Liver (tissue), 9 donors: ENCODE data around the gene ZNF512. TPM values are rescaled to one million over a fixed set of nuclear protein-coding genes. Genes with fewer than 3 reads are reported as not detected.

Experiments
- DNase-seq: peaks from one replicate; pipeline ENCODE4 v3.0.0-alpha.2; 2017; ENCODE audit warnings: low spot score
- H3K27ac ChIP-seq, 2 donors: one replicate each; pipeline ENCODE4 v1.7.0; 2013; ENCODE audit warnings: inconsistent platforms in 2 of 2, low read length in 2 of 2, control low read depth in 1 of 2, low read depth in 1 of 2, mild to moderate bottlenecking in 1 of 2
- H3K27me3 ChIP-seq, 4 donors: one replicate each; pipeline versions ENCODE4 v1.6.1 to v1.7.0; 2013; ENCODE audit warnings: low read length in 3 of 4, inconsistent platforms in 1 of 4, mild to moderate bottlenecking in 1 of 4, moderate library complexity in 1 of 4; ENCODE audit not compliant: control insufficient read depth in 4 of 4, insufficient read depth in 4 of 4
- H3K36me3 ChIP-seq, 4 donors: one replicate each; pipeline versions ENCODE4 v1.6.1 to v1.7.0; 2013; ENCODE audit warnings: low read length in 3 of 4, mild to moderate bottlenecking in 3 of 4, low read depth in 1 of 4, moderate library complexity in 1 of 4; ENCODE audit not compliant: control insufficient read depth in 4 of 4, insufficient read depth in 3 of 4
- H3K4me1 ChIP-seq, 4 donors: one replicate each; pipeline versions ENCODE4 v1.6.1 to v1.7.0; 2013; ENCODE audit warnings: low read length in 3 of 4, mild to moderate bottlenecking in 3 of 4, moderate library complexity in 1 of 4; ENCODE audit not compliant: control insufficient read depth in 4 of 4, insufficient read depth in 4 of 4
- H3K4me3 ChIP-seq, 3 donors: one replicate each; pipeline versions ENCODE4 v1.6.1 to v1.7.0; 2013; ENCODE audit warnings: low read length in 3 of 3, control low read depth in 1 of 3, low read depth in 1 of 3, mild to moderate bottlenecking in 1 of 3
- H3K9ac ChIP-seq, 2 donors: one replicate each; pipeline ENCODE4 v1.7.0; 2013; ENCODE audit warnings: low read length in 2 of 2, mild to moderate bottlenecking in 2 of 2, moderate library complexity in 2 of 2, control low read depth in 1 of 2, low read depth in 1 of 2
- H3K9me3 ChIP-seq, 4 donors: one replicate each; pipeline versions ENCODE4 v1.6.1 to v1.7.0; 2013; ENCODE audit warnings: low read length in 3 of 4; ENCODE audit not compliant: control insufficient read depth in 4 of 4
- ATF3 ChIP-seq: IDR thresholded peaks from 2 replicates; pipeline ENCODE4 v1.6.1; 2016; ENCODE audit warnings: antibody characterized with exemption
- CTCF ChIP-seq: fragments of 150-350 bp; IDR thresholded peaks from 2 replicates; pipeline ENCODE4 v1.5.1; 2017; ENCODE audit warnings: improper control_type of control experiment, low read depth, low read length; ENCODE audit not compliant: missing input control
- EGR1 ChIP-seq, 2 donors: IDR thresholded peaks; 2 replicates each; pipeline ENCODE4 v1.6.1; 2016 to 2018; ENCODE audit warnings: antibody characterized with exemption in 2 of 2, low read depth in 2 of 2
- FOXA1 ChIP-seq: IDR thresholded peaks from 2 replicates; pipeline ENCODE4 v1.6.1; 2016; ENCODE audit warnings: antibody characterized with exemption
- FOXA2 ChIP-seq: IDR thresholded peaks from 2 replicates; pipeline ENCODE4 v1.6.1; 2016; ENCODE audit warnings: antibody characterized with exemption
- GABPA ChIP-seq, 2 donors: IDR thresholded peaks in 1 of 2; conservative IDR thresholded peaks in 1 of 2; 2 replicates each; pipeline ENCODE4 v1.6.1; 2016; ENCODE audit warnings: antibody characterized with exemption in 2 of 2, mild to moderate bottlenecking in 1 of 2, moderate library complexity in 1 of 2
- HNF4A ChIP-seq, 2 donors: conservative IDR thresholded peaks; 2 replicates each; pipeline ENCODE4 v1.6.1; 2016; ENCODE audit warnings: antibody characterized with exemption in 2 of 2, mild to moderate bottlenecking in 2 of 2
- HNF4G ChIP-seq: IDR thresholded peaks from 2 replicates; pipeline ENCODE4 v1.6.1; 2016; ENCODE audit warnings: antibody characterized with exemption
- JUND ChIP-seq, 2 donors: IDR thresholded peaks; 2 replicates each; pipeline ENCODE4 v1.6.1; 2016; ENCODE audit warnings: antibody characterized with exemption in 2 of 2
- MAX ChIP-seq: IDR thresholded peaks from 2 replicates; pipeline ENCODE4 v1.6.1; 2016; ENCODE audit warnings: antibody characterized with exemption
- NR2F2 ChIP-seq: IDR thresholded peaks from 2 replicates; pipeline ENCODE4 v1.6.1; 2016; ENCODE audit warnings: antibody characterized with exemption
- RAD21 ChIP-seq, 2 donors: IDR thresholded peaks; 2 replicates each; pipeline ENCODE4 v1.6.1; 2016; ENCODE audit warnings: antibody characterized with exemption in 2 of 2, mild to moderate bottlenecking in 2 of 2
- REST ChIP-seq: IDR thresholded peaks from 2 replicates; pipeline ENCODE4 v1.6.1; 2016; ENCODE audit warnings: antibody characterized with exemption, mild to moderate bottlenecking
- RXRA ChIP-seq, 2 donors: IDR thresholded peaks; 2 replicates each; pipeline ENCODE4 v1.6.1; 2017 to 2018; ENCODE audit warnings: antibody characterized with exemption in 2 of 2, mild to moderate bottlenecking in 1 of 2
- SP1 ChIP-seq: IDR thresholded peaks from 2 replicates; pipeline ENCODE4 v1.6.1; 2018; ENCODE audit warnings: antibody characterized with exemption, mild to moderate bottlenecking
- TAF1 ChIP-seq: conservative IDR thresholded peaks from 2 replicates; pipeline ENCODE4 v1.6.1; 2016; ENCODE audit warnings: antibody characterized with exemption, mild to moderate bottlenecking
- YY1 ChIP-seq: IDR thresholded peaks from 2 replicates; pipeline ENCODE4 v1.6.1; 2016; ENCODE audit warnings: antibody characterized with exemption, mild to moderate bottlenecking
- ZBTB33 ChIP-seq: IDR thresholded peaks from 2 replicates; pipeline ENCODE4 v1.6.1; 2016; ENCODE audit warnings: antibody characterized with exemption
- WGBS: extraction: QIAGEN DNeasy Blood & Tissue Kit; methylation state at CpG from one replicate; pipeline ENCODE4 v1.1.7; 2013; 5-methylcytosine and 5-hydroxymethylcytosine counted together
- polyA plus RNA-seq, 2 donors: library from polyadenylated mRNA; stranded (reverse) in 1 of 2; unstranded in 1 of 2; fragments of 200-250 nt in 1 of 2; fragments of >200 nt in 1 of 2; fragmentation: Nextera tagmentation in 1 of 2; extraction: Ambion mirVana in 1 of 2; gene quantifications; one replicate each; pipeline versions ENCODE4 v1.2.1 to v1.2.3, GENCODE V29; 2013 to 2015
- total RNA-seq, 2 donors: library from RNA; depleted of rRNA; stranded (reverse); fragments of >200 nt; gene quantifications; one replicate each; pipeline ENCODE4 v1.2.3, GENCODE V29; 2014
- donor health status: healthy.
- donor health status: healthy.
- donor health status: healthy.
- donor health status: healthy.
- donor health status: healthy.

ZNF512 gene
- total and polyA plus RNA-seq, 4 donors, result 3.3 to 13.0 (median 7.1) TPM

GRCh38 chr2:27559228-27559627, 23.6 kb upstream of the ZNF512 start:
- H3K9me3 ChIP-seq, result no peaks in the 10 kb centered on the region
- no peaks in the 10 kb centered on the region for H3K4me1 ChIP-seq
- H3K27ac ChIP-seq, result no peak overlapping the region
- no peaks in the 10 kb centered on the region for H3K27me3 ChIP-seq
- H3K4me3 ChIP-seq, result no peak overlapping the region
- TF ChIP-seq RAD21 (IDR thresholded peaks at IDR 0.05) (no peak), ATF3 (no peak), MAX (no peak), TAF1 (no peak), REST (no peak), ZBTB33 (no peak), YY1 (no peak), GABPA (IDR thresholded peaks at IDR 0.05 in 1 of 2, conservative IDR thresholded peaks at IDR 0.05 in 1 of 2) (no peak), RXRA (IDR thresholded peaks at IDR 0.05) (no peak), FOXA2 (no peak), FOXA1 (no peak), JUND (IDR thresholded peaks at IDR 0.05) (no peak), CTCF (no peak), SP1 (no peak), HNF4G (no peak), NR2F2 (no peak), HNF4A (conservative IDR thresholded peaks at IDR 0.05) (no peak), EGR1 (IDR thresholded peaks at IDR 0.05; ENCODE audit: low read depth in 2 of 2) (no peak)
- no peaks in the 10 kb centered on the region for H3K36me3 ChIP-seq
- H3K9ac ChIP-seq, result no peak overlapping the region
- no peak for DNase-seq
- WGBS, result 89% methylated on average over 2 of the region's 2 CpGs

- H3K4me3 ChIP-seq, result no peak overlapping the region
- H3K27ac ChIP-seq, result no peak overlapping the region
- no peak for DNase-seq
- no peaks in the 10 kb centered on the region for H3K27me3 ChIP-seq
- H3K9me3 ChIP-seq, result no peaks in the 10 kb centered on the region
- no peaks in the 10 kb centered on the region for H3K36me3 ChIP-seq
- H3K9ac ChIP-seq, result no peak overlapping the region
- 70% methylated on average over 2 of the region's 2 CpGs for WGBS
- H3K4me1 ChIP-seq, result no peaks in the 10 kb centered on the region
- TF ChIP-seq FOXA2, result no peak
- no peak for TF ChIP-seq TAF1
- TF ChIP-seq YY1, result no peak
- no peak for TF ChIP-seq SP1
- TF ChIP-seq HNF4G, result no peak
- no peak for TF ChIP-seq JUND (IDR thresholded peaks at IDR 0.05)
- no peak for TF ChIP-seq HNF4A (conservative IDR thresholded peaks at IDR 0.05)
- TF ChIP-seq NR2F2, result no peak
- TF ChIP-seq ZBTB33, result no peak
- no peak for TF ChIP-seq RAD21 (IDR thresholded peaks at IDR 0.05)
- TF ChIP-seq CTCF, result no peak
- TF ChIP-seq RXRA (IDR thresholded peaks at IDR 0.05), result no peak
- no peak for TF ChIP-seq ATF3
- no peak for TF ChIP-seq EGR1 (IDR thresholded peaks at IDR 0.05; ENCODE audit: low read depth in 2 of 2)
- TF ChIP-seq GABPA (IDR thresholded peaks at IDR 0.05 in 1 of 2, conservative IDR thresholded peaks at IDR 0.05 in 1 of 2), result no peak
These were observed 21.8 kb upstream of the ZNF512 start for GRCh38 chr2:27561060-27561459.
